Measurements from ENCODE around the gene ALDH1B1. TPM values are rescaled to one million over a fixed set of nuclear protein-coding genes. Genes with fewer than 3 reads are reported as not detected.

Gene ALDH1B1
- total and polyA plus RNA-seq, 2 of the 13 experiments (the other 11 are each of a cell fraction or from before 2014, with no cell fraction given): 45.1 to 125 TPM

DNA sequence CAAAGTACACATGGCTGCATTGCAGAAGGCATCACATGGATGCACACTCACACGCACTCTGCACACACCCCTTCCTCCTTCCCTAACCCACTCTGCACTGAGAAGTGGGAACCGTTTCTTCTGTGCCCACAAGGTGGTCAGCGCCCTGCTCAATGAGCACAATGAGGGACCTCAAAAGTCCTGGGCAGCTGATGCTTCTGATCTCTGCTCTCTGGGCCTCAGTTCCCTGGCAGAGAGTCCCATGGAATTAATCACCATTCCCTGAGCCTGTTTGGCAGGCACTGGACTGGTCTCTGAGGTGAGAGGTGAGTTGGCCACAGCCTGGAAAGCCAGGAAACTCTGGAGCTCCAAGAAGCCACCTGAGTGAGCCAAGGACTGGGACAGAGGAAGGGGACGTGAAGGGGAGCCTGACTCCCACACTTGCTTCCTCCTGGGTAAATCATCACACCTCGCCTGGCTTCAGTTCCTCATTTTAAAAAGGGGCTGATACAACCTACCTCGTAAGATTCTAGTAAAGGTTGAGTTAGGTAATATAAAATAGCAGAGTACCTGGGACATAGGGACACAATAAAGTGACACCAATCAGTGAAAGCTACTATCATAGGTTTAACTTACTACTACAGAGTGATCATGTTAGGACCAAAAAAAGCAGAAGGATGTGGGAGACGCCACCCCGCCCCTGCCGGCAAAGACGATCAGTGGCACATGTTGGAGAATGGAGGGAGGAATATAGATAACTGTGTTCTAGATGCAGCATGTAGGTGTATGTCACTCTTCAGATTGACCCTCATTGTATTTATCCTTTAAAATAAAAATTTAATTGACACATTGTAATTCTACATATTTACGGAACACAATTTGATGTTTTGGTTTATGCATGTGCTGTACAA lies 52.9 kb downstream of the ALDH1B1 start:
- no peak overlapping the region for H2AFZ ChIP-seq (ENCODE audit: low read length)
- TF ChIP-seq BCL6 (CRISPR knock-in tag; IDR thresholded peaks at IDR 0.05) (no peak), ETV5 (CRISPR knock-in tag; IDR thresholded peaks at IDR 0.05; ENCODE audit: borderline replicate concordance) (no peak), MED13 (CRISPR knock-in tag; IDR thresholded peaks at IDR 0.05) (no peak), CEBPB (IDR thresholded peaks at IDR 0.05; ENCODE audit: borderline replicate concordance, low read depth, low read length) (no peak), ZNF274 (CRISPR knock-in tag; IDR thresholded peaks at IDR 0.05) (no peak)
- TF ChIP-seq, protein P1, sequence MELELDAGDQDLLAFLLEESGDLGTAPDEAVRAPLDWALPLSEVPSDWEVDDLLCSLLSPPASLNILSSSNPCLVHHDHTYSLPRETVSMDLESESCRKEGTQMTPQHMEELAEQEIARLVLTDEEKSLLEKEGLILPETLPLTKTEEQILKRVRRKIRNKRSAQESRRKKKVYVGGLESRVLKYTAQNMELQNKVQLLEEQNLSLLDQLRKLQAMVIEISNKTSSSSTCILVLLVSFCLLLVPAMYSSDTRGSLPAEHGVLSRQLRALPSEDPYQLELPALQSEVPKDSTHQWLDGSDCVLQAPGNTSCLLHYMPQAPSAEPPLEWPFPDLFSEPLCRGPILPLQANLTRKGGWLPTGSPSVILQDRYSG (CRISPR knock-in tag; IDR thresholded peaks at IDR 0.05): no peak
- H3K4me2 ChIP-seq (ENCODE audit: low read depth, low read length): no peak overlapping the region
- ChIA-PET POLR2A (no interaction called here), CTCF (ENCODE audit: low intra/inter-chr PET ratio, low total read pairs) (no interaction called here)
- H3K4me3 ChIP-seq (replicated peaks in 1 of 3; ENCODE audit: insufficient read depth in 1 of 3, low read depth in 2 of 3, low read length in 3 of 3): no peak overlapping the region
- H4K20me1 ChIP-seq (ENCODE audit: insufficient read depth, low read length): no peaks in the 10 kb centered on the region
- 92% methylated on average over 10 of the region's 11 CpGs for WGBS (ENCODE audit: low lambda C conversion rate)
- no peak for ATAC-seq
- no TSS peak for BruUV-seq (replicated peaks)
- intact Hi-C loops (cut with micrococcal nuclease; ENCODE audit: unreplicated experiment): loop anchor here (10.0 kb wide), 1 partner anchor 59 kb away; no protein-coding TSS in a partner anchor
- no peak overlapping the region for H3K9ac ChIP-seq (ENCODE audit: insufficient read depth, low read depth, low read length)
- no peaks in the 10 kb centered on the region for H3K27me3 ChIP-seq (ENCODE audit: control insufficient read depth in 1 of 2, insufficient read depth in 2 of 2, low read length in 2 of 2)
- H3K36me3 ChIP-seq (replicated peaks in 1 of 2; ENCODE audit: control insufficient read depth in 1 of 2, insufficient read depth in 2 of 2, low read length in 2 of 2): 0 out of 5 replicates have a peak, but pooled peaks cover 0 to 2% of the 10 kb centered on the region in 2 experiments
- peaks cover 35% of the 10 kb centered on the region for H3K4me1 ChIP-seq (ENCODE audit: insufficient read depth, low read length)
- no peak for DNase-seq (ENCODE audit: low spot score)
- FAIRE-seq: no peak
- H3K27ac ChIP-seq (ENCODE audit: extremely low read length, insufficient read depth, low read length): no peak overlapping the region
- no peaks in the 10 kb centered on the region for H3K9me3 ChIP-seq (ENCODE audit: low read length)
- in situ Hi-C loops (cut with HindIII; ENCODE audit: extremely low pct_ligation_motif_present, low pct_unique_long_range_greater_than_20kb): no loop called here
- H3K79me2 ChIP-seq (ENCODE audit: insufficient read depth, low read length): no peaks in the 10 kb centered on the region

DNA sequence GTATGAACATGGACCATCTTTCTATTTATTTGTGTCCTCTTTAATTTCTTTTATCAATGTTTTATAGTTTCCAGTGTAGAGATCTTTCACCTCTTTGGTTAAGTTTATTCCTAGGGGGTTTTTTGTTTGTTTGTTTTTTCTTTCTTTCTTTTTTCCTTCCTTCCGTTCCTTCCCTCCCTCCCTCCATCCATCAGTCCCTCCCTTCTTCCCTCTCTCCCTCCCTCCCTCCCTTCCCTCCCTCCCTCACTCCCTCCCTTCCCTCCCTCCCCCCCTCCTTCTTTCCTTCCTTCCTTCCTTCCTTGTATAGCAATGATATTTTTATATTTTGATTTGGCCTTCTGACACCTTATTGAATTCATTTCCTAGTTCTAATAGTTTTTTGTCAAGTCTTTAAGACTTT lies 55.2 kb downstream of the ALDH1B1 start:
- peaks cover 12% of the 10 kb centered on the region for H3K9me3 ChIP-seq (ENCODE audit: low read length)
- H3K36me3 ChIP-seq (replicated peaks in 1 of 2; ENCODE audit: control insufficient read depth in 1 of 2, insufficient read depth in 2 of 2, low read length in 2 of 2): 0 out of 5 replicates have a peak, but pooled peaks cover 0 to 2% of the 10 kb centered on the region in 2 experiments
- in situ Hi-C loops (cut with HindIII; ENCODE audit: extremely low pct_ligation_motif_present, low pct_unique_long_range_greater_than_20kb): no loop called here
- no peaks in the 10 kb centered on the region for H4K20me1 ChIP-seq (ENCODE audit: insufficient read depth, low read length)
- H3K27ac ChIP-seq (ENCODE audit: extremely low read length, insufficient read depth, low read length): no peak overlapping the region
- H3K4me1 ChIP-seq (ENCODE audit: insufficient read depth, low read length): peaks cover 12% of the 10 kb centered on the region
- ChIA-PET POLR2A (no interaction called here), CTCF (ENCODE audit: low intra/inter-chr PET ratio, low total read pairs) (no interaction called here)
- no peaks in the 10 kb centered on the region for H3K79me2 ChIP-seq (ENCODE audit: insufficient read depth, low read length)
- DNase-seq (ENCODE audit: low spot score) (no peak), ATAC-seq (no peak), FAIRE-seq (no peak)
- no peak overlapping the region for H3K4me3 ChIP-seq (replicated peaks in 1 of 3; ENCODE audit: insufficient read depth in 1 of 3, low read depth in 2 of 3, low read length in 3 of 3)
- H3K9ac ChIP-seq (ENCODE audit: insufficient read depth, low read depth, low read length): no peak overlapping the region
- intact Hi-C loops (cut with micrococcal nuclease; ENCODE audit: unreplicated experiment): loop anchor here (10.0 kb wide), 1 partner anchor 57 kb away; no protein-coding TSS in a partner anchor
- H2AFZ ChIP-seq (ENCODE audit: low read length): no peak overlapping the region
- 91% methylated on average over 1 of the region's 1 CpG for WGBS (ENCODE audit: low lambda C conversion rate)
- no TSS peak for BruUV-seq (replicated peaks)
- H3K4me2 ChIP-seq (ENCODE audit: low read depth, low read length): no peak overlapping the region
- H3K27me3 ChIP-seq (ENCODE audit: control insufficient read depth in 1 of 2, insufficient read depth in 2 of 2, low read length in 2 of 2): no peaks in the 10 kb centered on the region
- TF ChIP-seq ZNF75D (CRISPR knock-in tag; IDR thresholded peaks at IDR 0.05; ENCODE audit: borderline replicate concordance) (no peak), AGO2 (optimal IDR thresholded peaks at IDR 0.05; ENCODE audit: low read depth, low read length) (no peak), NBN (conservative IDR thresholded peaks at IDR 0.05) (no peak), NR1H2 (CRISPR knock-in tag; IDR thresholded peaks at IDR 0.05; ENCODE audit: borderline replicate concordance, low read depth) (no peak)
- TF ChIP-seq, protein P2, sequence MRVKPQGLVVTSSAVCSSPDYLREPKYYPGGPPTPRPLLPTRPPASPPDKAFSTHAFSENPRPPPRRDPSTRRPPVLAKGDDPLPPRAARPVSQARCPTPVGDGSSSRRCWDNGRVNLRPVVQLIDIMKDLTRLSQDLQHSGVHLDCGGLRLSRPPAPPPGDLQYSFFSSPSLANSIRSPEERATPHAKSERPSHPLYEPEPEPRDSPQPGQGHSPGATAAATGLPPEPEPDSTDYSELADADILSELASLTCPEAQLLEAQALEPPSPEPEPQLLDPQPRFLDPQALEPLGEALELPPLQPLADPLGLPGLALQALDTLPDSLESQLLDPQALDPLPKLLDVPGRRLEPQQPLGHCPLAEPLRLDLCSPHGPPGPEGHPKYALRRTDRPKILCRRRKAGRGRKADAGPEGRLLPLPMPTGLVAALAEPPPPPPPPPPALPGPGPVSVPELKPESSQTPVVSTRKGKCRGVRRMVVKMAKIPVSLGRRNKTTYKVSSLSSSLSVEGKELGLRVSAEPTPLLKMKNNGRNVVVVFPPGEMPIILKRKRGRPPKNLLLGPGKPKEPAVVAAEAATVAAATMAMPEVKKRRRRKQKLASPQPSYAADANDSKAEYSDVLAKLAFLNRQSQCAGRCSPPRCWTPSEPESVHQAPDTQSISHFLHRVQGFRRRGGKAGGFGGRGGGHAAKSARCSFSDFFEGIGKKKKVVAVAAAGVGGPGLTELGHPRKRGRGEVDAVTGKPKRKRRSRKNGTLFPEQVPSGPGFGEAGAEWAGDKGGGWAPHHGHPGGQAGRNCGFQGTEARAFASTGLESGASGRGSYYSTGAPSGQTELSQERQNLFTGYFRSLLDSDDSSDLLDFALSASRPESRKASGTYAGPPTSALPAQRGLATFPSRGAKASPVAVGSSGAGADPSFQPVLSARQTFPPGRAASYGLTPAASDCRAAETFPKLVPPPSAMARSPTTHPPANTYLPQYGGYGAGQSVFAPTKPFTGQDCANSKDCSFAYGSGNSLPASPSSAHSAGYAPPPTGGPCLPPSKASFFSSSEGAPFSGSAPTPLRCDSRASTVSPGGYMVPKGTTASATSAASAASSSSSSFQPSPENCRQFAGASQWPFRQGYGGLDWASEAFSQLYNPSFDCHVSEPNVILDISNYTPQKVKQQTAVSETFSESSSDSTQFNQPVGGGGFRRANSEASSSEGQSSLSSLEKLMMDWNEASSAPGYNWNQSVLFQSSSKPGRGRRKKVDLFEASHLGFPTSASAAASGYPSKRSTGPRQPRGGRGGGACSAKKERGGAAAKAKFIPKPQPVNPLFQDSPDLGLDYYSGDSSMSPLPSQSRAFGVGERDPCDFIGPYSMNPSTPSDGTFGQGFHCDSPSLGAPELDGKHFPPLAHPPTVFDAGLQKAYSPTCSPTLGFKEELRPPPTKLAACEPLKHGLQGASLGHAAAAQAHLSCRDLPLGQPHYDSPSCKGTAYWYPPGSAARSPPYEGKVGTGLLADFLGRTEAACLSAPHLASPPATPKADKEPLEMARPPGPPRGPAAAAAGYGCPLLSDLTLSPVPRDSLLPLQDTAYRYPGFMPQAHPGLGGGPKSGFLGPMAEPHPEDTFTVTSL (CRISPR knock-in tag; IDR thresholded peaks at IDR 0.05; ENCODE audit: borderline replicate concordance): no peak

Measured in HepG2 (cell line).